Measurements from ENCODE around the gene TTC34. TPM values are rescaled to one million over a fixed set of nuclear protein-coding genes. Genes with fewer than 3 reads are reported as not detected.

The TTC34 gene
- total and polyA plus RNA-seq, 9 of the 15 experiments (the other 6 are each of a cell fraction or from before 2014, with no cell fraction given), result 0.03 to 0.38 (median 0.05) TPM; not detected in 2

DNA sequence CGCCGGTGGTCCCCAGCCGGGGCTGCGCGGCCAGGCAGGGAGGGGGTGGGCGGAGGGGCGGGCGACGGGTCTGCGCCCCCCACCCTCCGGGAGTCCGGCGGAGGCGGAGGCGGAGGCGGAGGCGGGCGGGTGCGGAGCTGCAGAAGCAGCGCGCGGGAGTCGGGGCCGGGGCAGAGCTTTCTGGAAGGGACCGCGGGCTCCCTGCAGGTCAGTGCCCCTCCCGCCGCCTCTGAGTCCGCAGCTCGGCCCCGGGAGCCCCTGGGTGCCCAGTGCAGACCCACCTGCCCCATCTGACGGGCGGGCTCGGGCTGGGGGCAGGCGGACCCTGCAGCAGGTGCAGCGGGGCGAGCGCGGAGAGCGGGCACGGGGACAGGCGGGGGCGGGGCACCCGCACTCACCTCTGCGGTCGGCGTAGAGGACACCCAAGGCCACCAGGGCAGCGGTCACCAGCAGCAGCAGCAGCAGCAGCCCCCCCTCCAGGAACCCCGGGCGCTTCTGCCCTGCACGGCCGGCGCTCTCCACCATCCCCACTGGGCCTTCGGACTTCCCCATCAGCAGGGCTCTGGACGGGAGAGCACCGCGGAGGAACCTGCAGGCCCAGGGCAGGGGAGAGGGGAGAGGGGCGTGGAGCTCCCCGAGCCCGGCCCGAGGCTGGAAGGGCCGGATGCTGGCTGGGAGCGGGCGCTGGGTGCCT, 172.4 kb downstream of the TTC34 start:
- no peak for TF ChIP-seq LEF1 (IDR thresholded peaks at IDR 0.05)
- TF ChIP-seq SMARCB1 (IDR thresholded peaks at IDR 0.05; ENCODE audit: insufficient read length, low read depth), result no peak
- no peak for TF ChIP-seq HSF4 (CRISPR knock-in tag; IDR thresholded peaks at IDR 0.05; ENCODE audit: borderline replicate concordance)
- TF ChIP-seq ZNF644 (tag; IDR thresholded peaks at IDR 0.05; ENCODE audit: low read depth), result no peak
- no peak for TF ChIP-seq POLR2H (tag; IDR thresholded peaks at IDR 0.05; ENCODE audit: low read depth)
- no peak for TF ChIP-seq DDX20 (tag; IDR thresholded peaks at IDR 0.05; ENCODE audit: low read depth)
- ChIA-PET CTCF (ENCODE audit: low intra/inter-chr PET ratio) (no interaction called here), POLR2A (interaction anchor here (1.0 kb wide), 2 partner anchors 11 to 21 kb away, joined by 3 to 5 read pairs; no protein-coding TSS in a partner anchor)
- no peak overlapping the region for H3K4me3 ChIP-seq
- peaks cover 0 to 8% of the 10 kb centered on the region in 2 experiments; a peak in 2 of 5 replicates for H3K27me3 ChIP-seq (ENCODE audit: control insufficient read depth in 2 of 2, insufficient read depth in 2 of 2, low read length in 2 of 2)
- intact Hi-C loops (cut with micrococcal nuclease), result no loop called here
- H3K4me2 ChIP-seq (ENCODE audit: insufficient read depth, low read length), result no peak overlapping the region
- no TSS peak for BruUV-seq (replicated peaks)
- no peaks in the 10 kb centered on the region for H3K79me2 ChIP-seq (ENCODE audit: control insufficient read depth, insufficient read depth, low read length)
- ATAC-seq (no peak), FAIRE-seq (no peak), DNase-seq (ENCODE audit: extremely low read depth in 1 of 4, low spot score in 3 of 4) (no peak)
- H3K9me1 ChIP-seq (ENCODE audit: control insufficient read depth, insufficient read depth, low read length), result no peaks in the 10 kb centered on the region
- 23% methylated on average over 32 of the region's 64 CpGs for WGBS (ENCODE audit: insufficient coverage, low coverage, missing lambda C conversion rate)
- H3K9me3 ChIP-seq (replicated peaks; ENCODE audit: control insufficient read depth, insufficient read depth, low read depth, low read length), result peaks cover 10% of the 10 kb centered on the region
- no peak overlapping the region for H3K9ac ChIP-seq (ENCODE audit: insufficient read depth in 1 of 2, low read depth in 2 of 2, low read length in 2 of 2)
- in situ Hi-C loops (cut with MboI), result no loop called here
- H3K36me3 ChIP-seq (ENCODE audit: control insufficient read depth, insufficient read depth, low read length), result no peaks in the 10 kb centered on the region
- no peaks in the 10 kb centered on the region for H4K20me1 ChIP-seq (replicated peaks; ENCODE audit: control insufficient read depth, insufficient read depth, low read length)
- no peak overlapping the region for H2AFZ ChIP-seq (ENCODE audit: low read depth, low read length)
- H3K4me1 ChIP-seq (replicated peaks in 1 of 2; ENCODE audit: control insufficient read depth in 2 of 2, insufficient read depth in 2 of 2, low read length in 2 of 2), result peaks cover 4 to 17% of the 10 kb centered on the region in 2 experiments; a peak in 2 of 5 replicates
- no peak overlapping the region for H3K27ac ChIP-seq (ENCODE audit: extremely low read depth, low read depth, low read length)
